HCT116 (cell line): ENCODE data around the gene NFE2L2. TPM values are rescaled to one million over a fixed set of nuclear protein-coding genes. Genes with fewer than 3 reads are reported as not detected.

Experiments
- ATAC-seq: fragments of 200-7000 bp; cut with Tn5 transposase; 2 replicates; pipeline ENCODE4 v1.9.1; 2020; ENCODE audit warnings: mild to moderate bottlenecking, moderate library complexity
- BruUV-seq: library from RNA; stranded (reverse); fragments of 400-500 nt; replicated peaks from 2 replicates; lab custom pipeline; 2021; lab: Mats Ljungman, UMichigan
- CTCF ChIA-PET: fragments of 300-600 bp; sonication (Branson Sonifier 250); formaldehyde crosslinking; loops from one replicate; lab custom pipeline; 2021; ENCODE audit warnings: antibody characterized with exemption; lab: Charles Lee
- POLR2A ChIA-PET: fragments of 300-600, 350-600 bp; sonication (Branson Sonifier 250); formaldehyde crosslinking; loops from one replicate; lab custom pipeline; 2021; ENCODE audit warnings: antibody characterized with exemption; lab: Charles Lee
- RAD21 ChIA-PET, 2 experiments: fragments of 300-600 bp; sonication (Branson Sonifier 250); formaldehyde crosslinking; loops; one replicate each; lab custom pipeline; 2023; ENCODE audit warnings: low total read pairs in 2 of 2; ENCODE audit not compliant: uncharacterized antibody in 2 of 2, unreplicated experiment in 2 of 2, low non-redundant PET in 1 of 2; lab: Charles Lee
- DNase-seq: peaks from one replicate; pipeline ENCODE4 v3.0.0-alpha.2; 2010; ENCODE audit warnings: low read depth, low spot score
- H2AFZ ChIP-seq: fragments of 200-600 bp; shearing (Covaris generic), sonication (generic); 2 replicates; pipeline ENCODE4 v1.6.1; 2017; ENCODE audit warnings: low read depth, mixed run types, mixed read lengths, antibody characterized with exemption, low read length; ENCODE audit not compliant: poor library complexity, severe bottlenecking
- H3K27ac ChIP-seq: 2 replicates; pipeline ENCODE4 v1.5.1; 2012; ENCODE audit warnings: low read depth, low read length
- H3K27me3 ChIP-seq: fragments of 200-600 bp; sonication (generic); 2 replicates; pipeline ENCODE4 v1.6.1; 2016; ENCODE audit warnings: mixed run types, low read length, mixed read lengths; ENCODE audit not compliant: insufficient read depth
- H3K36me3 ChIP-seq, 2 experiments: fragments of 200-500 bp in 1 of 2; fragments of 200-600 bp in 1 of 2; sonication (Bioruptor generic) in 1 of 2; sonication (generic) in 1 of 2; 2 replicates each; pipeline versions ENCODE4 v1.5.1 to v1.6.1; 2014 to 2016; ENCODE audit warnings: low read length in 2 of 2, inconsistent platforms in 1 of 2, mixed read lengths in 1 of 2, mixed run types in 1 of 2; ENCODE audit not compliant: insufficient read depth in 2 of 2, control insufficient read depth in 1 of 2
- H3K4me1 ChIP-seq, 2 experiments: fragments of 200-600 bp in 1 of 2; sonication (generic) in 1 of 2; 2 replicates each; pipeline versions ENCODE4 v1.5.1 to v1.6.1; 2012 to 2017; ENCODE audit warnings: low read length in 2 of 2, inconsistent platforms in 1 of 2, mild to moderate bottlenecking in 1 of 2, mixed read lengths in 1 of 2, mixed run types in 1 of 2, moderate library complexity in 1 of 2; ENCODE audit not compliant: insufficient read depth in 2 of 2, control insufficient read depth in 1 of 2
- H3K4me2 ChIP-seq: fragments of 200-600 bp; sonication (generic); 2 replicates; pipeline ENCODE4 v1.6.1; 2017; ENCODE audit warnings: mixed run types, low read length, mixed read lengths
- H3K4me3 ChIP-seq, 2 experiments: fragments of 200-600 bp in 1 of 2; sonication (generic) in 1 of 2; replicated peaks in 1 of 2; 2 replicates each; pipeline ENCODE4 v1.5.1; 2011 to 2016; ENCODE audit warnings: low read length in 2 of 2, control low read depth in 1 of 2, low read depth in 1 of 2, mild to moderate bottlenecking in 1 of 2, mixed read lengths in 1 of 2, mixed run types in 1 of 2
- H3K79me2 ChIP-seq: fragments of 200-600 bp; sonication (generic); 2 replicates; pipeline ENCODE4 v1.6.1; 2017; ENCODE audit warnings: mild to moderate bottlenecking, mixed run types, low read length, moderate library complexity, mixed read lengths; ENCODE audit not compliant: insufficient read depth
- H3K9ac ChIP-seq: fragments of 200-600 bp; sonication (generic); 2 replicates; pipeline ENCODE4 v1.6.1; 2016; ENCODE audit warnings: low read length, mixed read lengths
- H3K9me2 ChIP-seq: fragments of 200-600 bp; sonication (generic), shearing (Covaris generic); 2 replicates; pipeline ENCODE4 v1.6.1; 2017; ENCODE audit warnings: mixed run types, mild to moderate bottlenecking, moderate library complexity; ENCODE audit not compliant: insufficient read depth
- H3K9me3 ChIP-seq, 2 experiments: fragments of 200-500 bp in 1 of 2; fragments of 200-600 bp in 1 of 2; sonication (Bioruptor generic) in 1 of 2; sonication (generic) in 1 of 2; 2 replicates each; pipeline ENCODE4 v1.6.1; 2014 to 2017; ENCODE audit warnings: low read length in 2 of 2, mixed read lengths in 2 of 2, inconsistent platforms in 1 of 2, low read depth in 1 of 2, mild to moderate bottlenecking in 1 of 2, mixed run types in 1 of 2, moderate library complexity in 1 of 2; ENCODE audit not compliant: control insufficient read depth in 1 of 2, insufficient read depth in 1 of 2
- H4K20me1 ChIP-seq: fragments of 200-600 bp; sonication (generic), shearing (Covaris generic); 2 replicates; pipeline ENCODE4 v1.6.1; 2017; ENCODE audit warnings: mixed run types, mild to moderate bottlenecking, moderate library complexity; ENCODE audit not compliant: insufficient read depth
- ATF3 ChIP-seq: IDR thresholded peaks from 2 replicates; pipeline ENCODE4 v1.6.1; 2012
- CEBPB ChIP-seq: IDR thresholded peaks from 2 replicates; pipeline ENCODE4 v1.6.1; 2012; ENCODE audit warnings: low read depth
- CTCF ChIP-seq, 3 experiments: fragments of 200-600 bp in 1 of 3; sonication (generic) in 1 of 3; IDR thresholded peaks in 2 of 3; conservative IDR thresholded peaks in 1 of 3; 2 replicates each; pipeline ENCODE4 v1.5.1; 2012 to 2017; ENCODE audit warnings: low read depth in 2 of 3, low read length in 2 of 3, antibody characterized with exemption in 1 of 3, borderline replicate concordance in 1 of 3, control low read depth in 1 of 3, mild to moderate bottlenecking in 1 of 3, mixed read lengths in 1 of 3, mixed run types in 1 of 3, moderate library complexity in 1 of 3; ENCODE audit not compliant: insufficient read depth in 1 of 3
- EGR1 ChIP-seq: IDR thresholded peaks from 2 replicates; pipeline ENCODE4 v1.6.1; 2012; ENCODE audit warnings: low read depth
- ELF1 ChIP-seq: IDR thresholded peaks from 2 replicates; pipeline ENCODE4 v1.6.1; 2012; ENCODE audit warnings: low read depth, borderline replicate concordance
- EZH2 ChIP-seq: fragments of 200-600 bp; sonication (generic); IDR thresholded peaks from 2 replicates; pipeline ENCODE4 v1.6.1; 2017; ENCODE audit warnings: antibody characterized with exemption, mixed run types
- EZH2phosphoT487 ChIP-seq: fragments of 200-600 bp; IDR thresholded peaks from 2 replicates; pipeline ENCODE4 v1.6.1; 2018; ENCODE audit warnings: antibody characterized with exemption, borderline replicate concordance
- JUND ChIP-seq: IDR thresholded peaks from 2 replicates; pipeline ENCODE4 v1.6.1; 2012
- POLR2AphosphoS5 ChIP-seq: IDR thresholded peaks from 2 replicates; pipeline ENCODE4 v1.6.1; 2011; ENCODE audit warnings: mild to moderate bottlenecking, low read depth, low read length, moderate library complexity
- RAD21 ChIP-seq: IDR thresholded peaks from 2 replicates; pipeline ENCODE4 v1.6.1; 2012; ENCODE audit warnings: low read depth, mild to moderate bottlenecking
- SIN3A ChIP-seq: IDR thresholded peaks from 2 replicates; pipeline ENCODE4 v1.6.1; 2012; ENCODE audit warnings: low read depth
- SP1 ChIP-seq: IDR thresholded peaks from 2 replicates; pipeline ENCODE4 v1.6.1; 2012; ENCODE audit warnings: low read depth
- TCF7L2 ChIP-seq: IDR thresholded peaks from 2 replicates; pipeline ENCODE4 v1.7.0; 2011; ENCODE audit warnings: borderline replicate concordance, inconsistent platforms; ENCODE audit not compliant: insufficient read depth, insufficient read length; ENCODE audit errors: extremely low read depth
- YY1 ChIP-seq: IDR thresholded peaks from 2 replicates; pipeline ENCODE4 v1.6.1; 2011; ENCODE audit warnings: low read length, low read depth, moderate library complexity, mild to moderate bottlenecking; ENCODE audit not compliant: insufficient replicate concordance; ENCODE audit errors: extremely low read depth
- ZFX ChIP-seq: fragments of 450-650 bp; IDR thresholded peaks from 2 replicates; pipeline ENCODE4 v1.6.1; 2017
- ZNF274 ChIP-seq: fragments of 200-500 bp; sonication (Bioruptor generic); IDR thresholded peaks from 2 replicates; pipeline ENCODE4 v1.6.1; 2014; ENCODE audit warnings: mild to moderate bottlenecking, low read depth, low read length, inconsistent platforms
- intact Hi-C: fragments of 100-400 bp; cut with micrococcal nuclease; formaldehyde crosslinking; loops from 2 replicates; pipeline ENCODE4 v1.10.0; 2022
- total RNA-seq: library from RNA; stranded (reverse); gene quantifications from one replicate; pipeline ENCODE4 v1.2.1, GENCODE V29; 2021; ENCODE audit not compliant: unreplicated experiment

Gene NFE2L2
- total RNA-seq, 1 experiment from 2014 or later: 106 TPM

GRCh38 chr2:177231270-177231669 lies 33.3 kb downstream of the NFE2L2 start:
- no peak for ATAC-seq
- H3K27me3 ChIP-seq: no peaks in the 10 kb centered on the region
- intact Hi-C loops: no loop called here
- TF ChIP-seq EZH2phosphoT487 (no peak), EZH2 (no peak), EGR1 (no peak), JUND (no peak), YY1 (no peak)
- H3K4me1 ChIP-seq: no peaks in the 10 kb centered on the region
- peaks cover 34 to 39% of the 10 kb centered on the region in 2 experiments for H3K36me3 ChIP-seq
- peaks cover 47% of the 10 kb centered on the region for H3K79me2 ChIP-seq
- ChIA-PET POLR2A (no interaction called here), RAD21 (no interaction called here), CTCF (no interaction called here)
- no peak overlapping the region for H3K9ac ChIP-seq
- no peaks in the 10 kb centered on the region for H3K9me3 ChIP-seq
- BruUV-seq: no TSS peak
- H4K20me1 ChIP-seq: peaks cover under 1% of the 10 kb centered on the region; the same call in 1 of the 2 replicates
- no peak overlapping the region for H3K27ac ChIP-seq
- no peaks in the 10 kb centered on the region for H3K9me2 ChIP-seq
- H3K4me2 ChIP-seq: no peak overlapping the region
- H3K4me3 ChIP-seq: no peak overlapping the region
- H2AFZ ChIP-seq: no peak overlapping the region
- DNase-seq: no peak

GRCh38 chr2:177229442-177230242 lies 34.9 kb downstream of the NFE2L2 start:
- DNase-seq (no peak), ATAC-seq (no peak)
- intact Hi-C loops: no loop called here
- H3K27me3 ChIP-seq: no peaks in the 10 kb centered on the region
- no peaks in the 10 kb centered on the region for H3K4me1 ChIP-seq
- no peak overlapping the region for H3K27ac ChIP-seq
- H3K9me3 ChIP-seq: no peaks in the 10 kb centered on the region
- H3K4me3 ChIP-seq: no peak overlapping the region
- H3K79me2 ChIP-seq: peaks cover 31% of the 10 kb centered on the region
- no peak overlapping the region for H2AFZ ChIP-seq
- H3K36me3 ChIP-seq: peaks cover 34 to 39% of the 10 kb centered on the region in 2 experiments
- POLR2A ChIA-PET: interaction anchor here (1.0 to 2.0 kb wide), 2 partner anchors 35 to 64 kb away, joined by 4 to 7 read pairs; partner anchors contain the start of gene NFE2L2
- RAD21 ChIA-PET: no interaction called here
- CTCF ChIA-PET: no interaction called here
- no TSS peak for BruUV-seq
- H3K9me2 ChIP-seq: no peaks in the 10 kb centered on the region
- no peak overlapping the region for H3K9ac ChIP-seq
- H4K20me1 ChIP-seq: peaks cover 6% of the 10 kb centered on the region; the same call in 1 of the 2 replicates
- no peak overlapping the region for H3K4me2 ChIP-seq
- no peak for TF ChIP-seq TCF7L2
- TF ChIP-seq SIN3A: no peak
- no peak for TF ChIP-seq RAD21
- TF ChIP-seq EZH2: no peak
- TF ChIP-seq CEBPB: no peak
- no peak for TF ChIP-seq ATF3
- TF ChIP-seq ZFX: no peak
- no peak for TF ChIP-seq EGR1
- no peak for TF ChIP-seq ZNF274
- no peak for TF ChIP-seq JUND
- no peak for TF ChIP-seq CTCF (IDR thresholded peaks at IDR 0.05 in 2 of 3, conservative IDR thresholded peaks at IDR 0.05 in 1 of 3; ENCODE audit: borderline replicate concordance in 1 of 3, insufficient read depth in 1 of 3, low read depth in 2 of 3, low read length in 2 of 3)
- TF ChIP-seq EZH2phosphoT487: no peak
- no peak for TF ChIP-seq SP1
- TF ChIP-seq POLR2AphosphoS5: no peak; the same call in 1 of the 2 replicates
- TF ChIP-seq ELF1: no peak
